ENCODE results near the gene TFR2. TPM values are rescaled to one million over a fixed set of nuclear protein-coding genes. Genes with fewer than 3 reads are reported as not detected.

Gene TFR2
- total RNA-seq, 2 donors from 2014 or later = 0.19 TPM; not detected in 1

DNA sequence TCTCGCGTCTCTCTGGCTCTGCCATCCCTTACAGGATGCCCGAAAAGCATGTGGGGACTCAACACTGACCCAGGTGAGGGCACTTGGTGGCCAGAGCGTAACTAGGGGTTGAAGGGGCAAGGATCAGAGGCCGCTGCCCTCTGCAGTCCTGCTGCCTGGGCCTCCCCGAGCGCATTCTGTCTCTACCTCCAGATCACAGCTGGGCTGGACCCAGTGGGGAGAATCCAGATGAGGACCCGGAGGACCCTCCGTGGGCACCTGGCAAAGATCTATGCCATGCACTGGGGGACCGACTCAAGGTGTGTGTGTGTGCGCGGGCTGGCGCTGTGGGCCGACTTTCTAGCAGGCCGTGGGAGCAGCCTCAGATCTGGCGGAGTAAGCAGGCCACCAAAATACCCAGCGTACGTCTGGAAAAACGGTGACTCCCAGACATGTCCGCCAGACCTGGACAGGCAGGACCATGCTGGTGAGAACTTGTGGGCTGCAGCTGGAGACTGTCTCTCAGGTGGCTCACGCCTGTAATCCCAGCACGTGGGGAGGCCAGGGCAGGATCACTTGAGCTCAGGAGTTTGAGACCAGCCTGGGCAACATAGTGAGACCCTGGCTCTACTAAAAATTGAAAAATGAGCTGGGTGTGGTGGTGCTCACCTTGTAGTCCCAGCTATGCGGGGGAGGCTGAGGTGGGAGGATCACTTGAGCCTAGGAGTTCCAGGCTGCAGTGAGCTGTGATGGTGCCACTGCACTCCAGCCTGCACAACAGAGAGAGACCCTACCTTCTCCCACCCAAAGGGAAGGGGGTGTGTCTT lies 35.4 kb upstream of the TFR2 start:
- Histone ChIP-seq H3K27ac (peak overlapping the region; percentile 99), H3K9me3 (no peaks in the 10 kb centered on the region), H3K4me1 (peaks cover 0 to 42% of the 10 kb centered on the region in 2 donors), H3K36me3 (peaks cover 48% of the 10 kb centered on the region), H3K4me3 (peak overlapping the region; percentile 97 to 99), H3K27me3 (no peaks in the 10 kb centered on the region)
- TF ChIP-seq, protein P1, sequence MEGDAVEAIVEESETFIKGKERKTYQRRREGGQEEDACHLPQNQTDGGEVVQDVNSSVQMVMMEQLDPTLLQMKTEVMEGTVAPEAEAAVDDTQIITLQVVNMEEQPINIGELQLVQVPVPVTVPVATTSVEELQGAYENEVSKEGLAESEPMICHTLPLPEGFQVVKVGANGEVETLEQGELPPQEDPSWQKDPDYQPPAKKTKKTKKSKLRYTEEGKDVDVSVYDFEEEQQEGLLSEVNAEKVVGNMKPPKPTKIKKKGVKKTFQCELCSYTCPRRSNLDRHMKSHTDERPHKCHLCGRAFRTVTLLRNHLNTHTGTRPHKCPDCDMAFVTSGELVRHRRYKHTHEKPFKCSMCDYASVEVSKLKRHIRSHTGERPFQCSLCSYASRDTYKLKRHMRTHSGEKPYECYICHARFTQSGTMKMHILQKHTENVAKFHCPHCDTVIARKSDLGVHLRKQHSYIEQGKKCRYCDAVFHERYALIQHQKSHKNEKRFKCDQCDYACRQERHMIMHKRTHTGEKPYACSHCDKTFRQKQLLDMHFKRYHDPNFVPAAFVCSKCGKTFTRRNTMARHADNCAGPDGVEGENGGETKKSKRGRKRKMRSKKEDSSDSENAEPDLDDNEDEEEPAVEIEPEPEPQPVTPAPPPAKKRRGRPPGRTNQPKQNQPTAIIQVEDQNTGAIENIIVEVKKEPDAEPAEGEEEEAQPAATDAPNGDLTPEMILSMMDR (IDR thresholded peaks at IDR 0.05) = no peak
- DNase-seq (ENCODE audit: low spot score) = no peak

DNA sequence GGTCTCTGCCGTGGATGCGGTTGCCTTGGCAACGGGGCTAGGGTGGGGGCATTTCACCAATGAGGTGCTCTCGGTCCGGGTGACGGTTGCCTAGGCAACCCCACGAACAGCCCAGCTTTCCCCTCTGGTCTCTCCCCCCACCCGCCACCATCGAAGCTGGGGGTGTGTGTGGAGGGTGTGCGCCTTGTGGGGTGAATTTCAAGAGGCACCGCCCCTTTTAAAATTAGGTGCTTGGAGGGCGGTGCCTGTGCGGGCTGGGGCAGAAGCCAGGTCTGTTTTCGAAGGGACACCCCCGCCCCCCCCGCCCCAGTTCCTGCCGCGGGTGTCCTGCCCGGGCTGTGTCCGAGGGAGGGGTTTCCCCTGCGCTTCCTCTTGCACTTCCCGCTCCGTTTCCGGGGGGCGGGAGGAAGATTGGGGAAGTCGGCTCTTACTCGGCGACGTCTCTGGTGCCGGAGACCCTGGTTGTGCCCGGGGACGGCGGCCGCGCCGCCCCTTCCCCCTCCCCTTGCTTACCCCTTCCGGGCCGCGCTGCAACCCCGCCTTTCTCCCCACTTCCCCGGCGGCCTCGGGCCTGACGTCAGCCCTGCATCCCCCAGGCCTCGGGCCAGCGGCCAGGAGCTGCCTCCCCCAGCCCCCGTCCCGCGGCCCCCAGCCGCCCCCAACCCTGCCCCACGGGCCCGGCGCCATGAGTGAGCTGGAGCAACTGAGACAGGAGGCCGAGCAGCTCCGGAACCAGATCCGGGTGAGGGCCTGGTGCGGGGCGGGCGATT lies 34.4 kb upstream of the TFR2 start:
- TF ChIP-seq, protein P1 (IDR thresholded peaks at IDR 0.05) = no peak
- no peaks in the 10 kb centered on the region for H3K27me3 ChIP-seq
- peak overlapping the region; percentile 97 to 99 for H3K4me3 ChIP-seq
- peaks cover 0 to 42% of the 10 kb centered on the region in 2 donors for H3K4me1 ChIP-seq
- H3K36me3 ChIP-seq = peaks cover 39% of the 10 kb centered on the region
- peak; percentile 85 for DNase-seq (ENCODE audit: low spot score)
- no peaks in the 10 kb centered on the region for H3K9me3 ChIP-seq
- peak overlapping the region; percentile 99 for H3K27ac ChIP-seq

DNA sequence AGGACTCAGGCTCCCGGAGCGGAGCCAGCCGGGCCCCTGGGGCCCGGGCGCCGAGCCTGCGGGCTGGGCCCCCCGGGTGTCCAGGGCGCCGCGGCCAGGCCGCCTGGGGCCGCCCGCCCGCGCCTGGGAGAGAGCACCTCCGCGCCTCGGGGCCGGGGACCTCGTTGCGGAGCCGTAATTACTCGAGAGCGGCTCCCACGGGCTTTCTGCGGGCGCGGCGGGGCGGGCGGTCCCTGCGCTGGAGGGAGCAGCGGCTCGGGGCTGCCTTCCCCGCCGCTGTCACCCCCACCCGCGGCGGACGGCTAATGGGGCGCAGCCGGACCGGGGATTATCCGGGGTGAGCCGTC lies 33.7 kb upstream of the TFR2 start:
- TF ChIP-seq, protein P1 (IDR thresholded peaks at IDR 0.05) = no peak
- no peaks in the 10 kb centered on the region for H3K27me3 ChIP-seq
- H3K9me3 ChIP-seq = no peaks in the 10 kb centered on the region
- no peak for DNase-seq (ENCODE audit: low spot score)
- peak overlapping the region; percentile 99 for H3K27ac ChIP-seq
- H3K4me3 ChIP-seq = peak overlapping the region; percentile 97 to 99
- H3K36me3 ChIP-seq = peaks cover 38% of the 10 kb centered on the region
- peaks cover 0 to 42% of the 10 kb centered on the region in 2 donors for H3K4me1 ChIP-seq

DNA sequence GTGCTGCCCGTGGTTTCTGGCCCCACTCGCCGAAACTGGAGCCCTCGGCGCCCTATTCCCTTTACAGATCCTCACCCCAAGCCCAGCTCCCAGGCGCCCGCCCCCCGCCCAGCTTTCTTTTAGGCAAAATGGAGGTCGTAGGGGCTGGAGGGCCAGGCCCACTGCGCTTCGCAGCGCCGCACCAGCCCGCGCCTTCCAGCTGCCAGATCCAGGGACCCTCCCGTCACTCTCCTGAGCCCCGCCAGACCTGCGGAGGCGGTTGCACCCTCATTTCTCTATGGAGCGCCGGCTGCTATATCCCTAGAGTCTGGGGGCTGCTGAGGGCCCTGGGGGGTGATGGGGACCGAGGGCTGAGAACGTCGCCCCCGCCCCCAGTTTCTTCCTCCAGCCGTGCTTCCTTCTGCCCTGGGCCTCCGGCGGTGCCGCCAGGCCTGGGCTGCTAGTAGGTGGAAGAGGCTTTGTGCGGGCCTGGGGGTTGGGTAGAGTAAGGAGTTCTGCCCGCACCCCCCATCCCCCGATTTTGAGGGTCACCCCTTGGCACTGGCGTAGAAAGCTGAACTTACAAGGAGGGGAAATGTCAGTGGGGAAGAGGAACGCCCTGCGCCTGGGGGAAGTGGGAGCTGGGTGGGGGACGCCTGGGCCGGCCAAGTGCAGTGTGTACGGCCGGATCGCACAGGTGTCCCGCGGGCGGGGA lies 33.2 kb upstream of the TFR2 start:
- DNase-seq (ENCODE audit: low spot score) = no peak
- peaks cover 34% of the 10 kb centered on the region for H3K36me3 ChIP-seq
- H3K27me3 ChIP-seq = no peaks in the 10 kb centered on the region
- no peaks in the 10 kb centered on the region for H3K9me3 ChIP-seq
- H3K4me1 ChIP-seq = peaks cover 0 to 38% of the 10 kb centered on the region in 2 donors
- TF ChIP-seq, protein P1 (IDR thresholded peaks at IDR 0.05) = no peak
- H3K27ac ChIP-seq = peak overlapping the region; percentile 99
- H3K4me3 ChIP-seq = peak overlapping the region; percentile 97 to 99

DNA sequence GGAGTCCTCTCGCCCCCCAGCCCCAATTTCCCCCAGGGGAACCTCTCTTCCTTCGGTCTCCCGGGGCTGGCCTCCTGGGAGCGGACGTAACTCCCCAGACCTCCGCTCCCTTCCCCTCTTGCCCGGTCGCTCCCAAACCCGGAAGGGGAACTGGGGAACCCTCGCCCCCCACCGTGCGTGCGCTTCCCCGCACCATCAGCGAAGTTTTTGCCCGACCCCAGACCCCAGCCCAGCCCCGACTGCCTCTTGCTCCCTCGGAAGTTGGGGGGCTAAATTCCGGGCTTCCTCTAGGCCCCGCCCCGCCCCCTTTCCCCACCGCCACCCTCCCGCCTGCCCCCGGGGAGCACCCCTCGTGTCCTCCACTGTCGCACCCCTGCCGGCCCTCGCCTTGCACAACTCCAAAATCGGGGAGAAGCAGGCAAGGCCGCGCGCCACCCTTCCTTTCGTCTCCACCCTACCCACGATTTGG lies 32.6 kb upstream of the TFR2 start:
- Histone ChIP-seq H3K4me1 (peaks cover 0 to 33% of the 10 kb centered on the region in 2 donors), H3K4me3 (peak overlapping the region; percentile 97 to 99), H3K27me3 (no peaks in the 10 kb centered on the region), H3K9me3 (no peaks in the 10 kb centered on the region), H3K27ac (peak overlapping the region; percentile 99), H3K36me3 (peaks cover 28% of the 10 kb centered on the region)
- TF ChIP-seq, protein P1 (IDR thresholded peaks at IDR 0.05) = peak in 1 of 2 donors; percentile 9
- DNase-seq (ENCODE audit: low spot score) = no peak
